AML-193 (cell line): Measurements from ENCODE around the gene SYCP1.
"Not testable (repeated sequence)": the region's sequence is repeated elsewhere in the genome, so short reads cannot be mapped to it uniquely, and the experiment has no call there.

Source experiments
- DNase-seq, 2 experiments: peaks; one replicate each; lab custom pipeline; 2025; lab: John Stamatoyannopoulos, UW

Gene SYCP1, protein sequence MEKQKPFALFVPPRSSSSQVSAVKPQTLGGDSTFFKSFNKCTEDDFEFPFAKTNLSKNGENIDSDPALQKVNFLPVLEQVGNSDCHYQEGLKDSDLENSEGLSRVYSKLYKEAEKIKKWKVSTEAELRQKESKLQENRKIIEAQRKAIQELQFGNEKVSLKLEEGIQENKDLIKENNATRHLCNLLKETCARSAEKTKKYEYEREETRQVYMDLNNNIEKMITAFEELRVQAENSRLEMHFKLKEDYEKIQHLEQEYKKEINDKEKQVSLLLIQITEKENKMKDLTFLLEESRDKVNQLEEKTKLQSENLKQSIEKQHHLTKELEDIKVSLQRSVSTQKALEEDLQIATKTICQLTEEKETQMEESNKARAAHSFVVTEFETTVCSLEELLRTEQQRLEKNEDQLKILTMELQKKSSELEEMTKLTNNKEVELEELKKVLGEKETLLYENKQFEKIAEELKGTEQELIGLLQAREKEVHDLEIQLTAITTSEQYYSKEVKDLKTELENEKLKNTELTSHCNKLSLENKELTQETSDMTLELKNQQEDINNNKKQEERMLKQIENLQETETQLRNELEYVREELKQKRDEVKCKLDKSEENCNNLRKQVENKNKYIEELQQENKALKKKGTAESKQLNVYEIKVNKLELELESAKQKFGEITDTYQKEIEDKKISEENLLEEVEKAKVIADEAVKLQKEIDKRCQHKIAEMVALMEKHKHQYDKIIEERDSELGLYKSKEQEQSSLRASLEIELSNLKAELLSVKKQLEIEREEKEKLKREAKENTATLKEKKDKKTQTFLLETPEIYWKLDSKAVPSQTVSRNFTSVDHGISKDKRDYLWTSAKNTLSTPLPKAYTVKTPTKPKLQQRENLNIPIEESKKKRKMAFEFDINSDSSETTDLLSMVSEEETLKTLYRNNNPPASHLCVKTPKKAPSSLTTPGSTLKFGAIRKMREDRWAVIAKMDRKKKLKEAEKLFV

DNA sequence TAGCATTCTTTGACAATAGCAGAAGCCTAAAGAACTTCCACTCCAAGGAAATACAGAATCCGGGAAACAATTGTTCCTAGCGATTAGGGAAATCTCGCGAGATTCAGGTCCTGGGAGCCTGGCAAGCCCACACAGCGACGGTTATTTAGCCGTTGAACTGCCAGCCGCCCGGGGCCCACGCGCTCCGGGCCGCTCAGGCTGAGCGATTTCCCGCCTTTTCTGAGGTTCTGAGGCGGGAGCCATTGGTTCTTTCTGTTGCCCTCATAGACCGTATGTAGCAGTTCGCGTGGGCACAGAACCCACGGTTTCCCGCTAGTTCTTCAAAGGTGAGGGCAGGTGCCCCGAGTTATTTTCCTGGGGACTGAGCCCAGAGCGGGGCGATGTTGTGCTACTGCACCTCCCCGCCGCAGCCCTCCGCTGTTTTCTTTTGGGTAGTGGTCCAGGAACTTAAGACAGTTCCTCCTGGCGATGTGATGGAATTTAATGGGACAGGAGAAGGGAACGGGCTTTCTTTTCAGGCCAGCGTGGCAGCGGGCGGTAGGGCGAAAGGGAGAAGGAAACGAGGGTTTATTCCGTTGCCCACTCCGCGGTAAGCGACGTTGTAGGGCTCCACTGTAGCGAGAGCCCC, at the start of gene SYCP1:
Gene SYCP1 (plus strand): TSS at position 171 of the 628 bp plus-strand sequence. CDS start 602 bp downstream, outside the sequence.
- no peak for DNase-seq

DNA sequence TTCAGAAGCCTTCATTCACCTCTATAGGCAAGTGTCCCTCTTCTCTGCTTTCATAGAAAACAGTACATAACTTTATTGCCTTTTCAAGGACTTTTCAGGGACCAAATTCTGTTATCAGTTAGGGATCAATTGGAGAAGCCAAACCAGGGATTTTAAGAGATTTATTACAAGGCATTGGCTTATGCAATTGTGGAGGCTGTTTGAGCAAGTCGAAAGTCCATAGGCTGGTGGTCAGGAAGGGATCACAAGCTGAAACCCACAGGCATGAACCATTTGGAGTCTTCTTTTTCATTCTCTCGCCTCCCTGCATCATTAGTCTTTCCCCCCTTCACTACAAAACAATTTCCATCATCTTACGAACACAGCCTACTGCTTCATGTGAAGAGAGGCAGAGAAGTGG, 34.8 kb upstream of the SYCP1 start:
- DNase-seq: no peak

DNA sequence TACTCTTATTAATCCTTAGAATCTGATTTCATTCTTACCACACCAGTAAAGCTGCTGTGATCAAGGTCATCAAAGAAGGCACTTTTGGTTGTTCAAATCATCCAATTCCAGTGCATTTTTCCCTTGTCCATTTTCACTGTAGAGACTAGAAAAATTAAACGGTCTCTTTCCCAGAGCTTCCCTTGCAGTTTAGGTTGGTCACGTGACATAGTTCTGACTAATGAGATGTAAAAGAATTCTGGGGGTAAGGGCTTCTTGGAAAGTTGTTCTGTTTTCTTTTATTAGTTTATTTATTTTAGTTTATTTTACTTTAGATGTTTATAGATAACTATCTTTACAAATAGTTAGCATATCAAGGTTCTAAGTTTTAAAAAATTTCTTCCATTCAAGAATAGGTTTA, 34.3 kb upstream of the SYCP1 start:
- DNase-seq: no peak

DNA sequence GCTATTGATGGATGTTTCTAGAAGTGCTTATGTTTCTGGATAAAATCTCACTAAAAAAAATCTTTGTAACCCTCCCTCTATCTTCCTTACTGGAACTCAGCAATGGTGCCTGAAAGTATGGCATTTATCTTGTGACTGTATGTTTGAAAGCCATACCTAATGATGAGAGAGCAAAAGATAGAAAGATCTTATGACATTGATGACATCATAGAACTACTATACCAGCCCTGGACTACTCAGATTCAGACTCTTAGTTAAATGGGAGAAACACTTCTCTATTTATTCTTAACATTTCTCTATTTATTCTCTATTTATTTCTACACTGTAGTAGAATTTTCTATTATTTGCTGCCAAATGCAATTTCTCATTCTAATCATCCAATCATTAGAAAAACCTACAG, 32.7 kb upstream of the SYCP1 start:
- no peak for DNase-seq

DNA sequence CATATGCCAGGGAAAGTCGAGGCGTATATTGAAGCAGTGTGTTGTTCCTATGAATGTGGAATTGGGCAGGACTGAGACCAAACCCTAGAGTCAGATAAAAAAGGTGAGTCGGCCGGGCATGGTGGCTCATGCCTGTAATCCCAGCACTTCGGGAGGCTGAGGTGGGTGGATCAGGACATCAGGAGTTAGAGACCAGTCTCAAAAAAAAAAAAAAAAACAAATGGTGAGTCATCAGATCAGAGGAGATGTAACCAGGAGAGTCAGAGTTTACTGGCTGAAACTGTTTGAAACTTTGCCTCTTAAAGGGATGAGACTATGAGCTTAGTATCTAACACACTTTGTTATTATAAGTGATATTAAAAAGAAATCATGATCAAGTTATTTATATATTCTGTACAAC, 26.4 kb upstream of the SYCP1 start:
- no peak for DNase-seq

DNA sequence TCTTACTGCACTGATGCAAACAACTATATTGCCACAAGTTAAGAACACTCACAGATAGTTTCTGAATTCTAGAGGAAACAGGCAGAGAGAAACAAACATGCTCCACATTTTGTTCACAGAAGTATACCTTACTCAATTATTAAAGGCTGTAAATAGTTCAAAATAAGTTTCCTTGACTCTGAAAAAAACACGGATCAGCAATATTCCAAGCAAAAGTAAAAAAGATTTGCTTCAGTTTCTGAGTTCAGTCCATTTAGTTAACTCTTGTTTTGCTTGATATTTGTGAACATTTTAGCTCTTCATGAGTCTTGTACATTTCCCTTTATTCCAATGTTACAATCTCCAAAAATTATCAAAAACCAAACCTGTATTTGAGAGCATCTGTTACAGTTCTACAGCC, 24.6 kb upstream of the SYCP1 start:
- not testable (repeated sequence) for DNase-seq

DNA sequence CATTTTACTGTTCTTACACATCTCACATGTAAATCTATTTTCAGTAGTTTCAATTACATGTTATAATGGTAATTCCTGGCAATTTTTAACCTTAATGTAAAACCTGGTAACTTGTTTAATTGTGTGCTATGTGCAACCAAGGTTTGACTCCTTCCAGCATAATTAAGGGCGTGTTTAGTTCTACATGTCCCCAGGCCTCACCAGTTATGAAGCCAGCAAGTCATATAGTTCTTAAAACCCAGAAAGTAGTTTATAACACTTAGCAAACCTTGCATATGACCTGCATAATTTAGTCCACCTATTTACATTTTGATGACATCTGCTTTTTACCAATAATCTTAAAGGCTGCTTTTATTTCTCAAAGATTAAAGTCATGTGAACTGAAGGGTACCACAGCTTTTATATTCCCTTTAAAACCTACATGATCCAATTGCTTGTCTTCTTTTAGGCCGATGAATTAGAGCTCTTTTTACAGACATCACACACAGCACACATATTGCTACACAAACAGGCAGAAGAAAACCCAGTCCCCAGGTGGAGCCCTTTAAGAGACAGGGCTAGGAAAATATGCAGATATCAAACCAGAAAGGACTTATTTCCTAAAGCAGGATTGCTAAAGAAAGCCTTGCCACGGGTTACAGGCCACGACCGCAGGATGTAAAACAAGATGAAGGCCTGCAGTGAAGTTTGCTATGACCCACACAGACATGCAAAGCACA, 23.2 kb upstream of the SYCP1 start:
- no peak for DNase-seq

DNA sequence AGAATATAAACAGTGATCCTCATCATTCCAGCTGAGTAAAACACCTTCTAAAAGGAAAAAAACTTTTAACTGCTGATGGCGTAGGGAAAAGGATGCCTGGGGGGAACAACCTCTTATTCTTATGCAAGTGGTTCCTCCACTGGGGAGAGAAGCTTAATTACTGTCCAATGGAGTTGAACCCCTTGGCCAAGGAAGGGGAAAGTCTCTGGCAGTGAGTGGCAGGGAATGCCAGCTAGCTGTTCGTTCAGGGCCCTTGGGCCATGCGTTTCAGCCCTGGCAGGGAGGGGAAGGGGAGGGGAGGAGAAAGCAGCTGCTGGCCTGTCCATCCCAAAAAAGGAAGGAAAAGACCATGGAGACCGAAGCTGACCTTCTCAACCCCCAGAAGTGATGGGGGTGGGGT, 22.6 kb upstream of the SYCP1 start:
- no peak for DNase-seq

DNA sequence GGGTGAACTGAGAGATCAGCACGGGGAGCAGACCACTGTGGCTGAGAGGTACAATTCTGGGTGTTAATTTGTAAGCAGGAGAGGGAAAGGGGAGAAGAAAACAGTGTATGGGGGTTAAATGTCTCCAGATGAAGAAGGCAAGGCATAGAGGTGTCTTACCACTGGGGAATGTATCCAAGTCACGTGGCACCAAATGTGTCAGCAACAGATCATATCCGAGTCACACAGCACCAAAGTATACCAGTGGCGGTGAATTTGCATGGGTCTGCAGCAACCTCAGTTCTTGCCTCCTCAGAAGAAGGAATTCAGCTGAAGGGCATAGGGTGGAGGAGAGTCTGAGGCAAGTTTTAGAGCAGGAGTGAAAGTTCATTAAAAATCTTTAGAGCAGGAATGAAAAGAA, 21.2 kb upstream of the SYCP1 start:
- no peak for DNase-seq

DNA sequence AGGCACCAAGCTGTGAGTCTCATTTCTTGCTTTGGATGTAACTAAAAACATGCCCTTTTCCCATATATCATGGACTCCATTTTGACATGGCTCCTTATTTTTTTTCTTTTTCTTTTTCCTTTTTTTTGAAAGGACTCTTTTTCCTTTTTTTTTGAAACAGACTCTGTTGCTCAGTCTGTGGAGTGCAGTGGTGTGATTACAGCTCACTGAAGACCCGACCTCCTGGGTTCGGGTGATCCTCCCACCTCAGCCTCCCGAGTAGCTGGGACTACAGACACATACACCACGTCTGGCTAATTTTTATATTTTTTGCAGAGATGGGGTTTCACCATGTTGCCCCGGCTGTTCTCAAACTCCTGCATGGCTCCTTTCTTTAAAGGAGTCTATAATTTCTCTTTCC, 10.4 kb upstream of the SYCP1 start:
- DNase-seq: no peak

DNA sequence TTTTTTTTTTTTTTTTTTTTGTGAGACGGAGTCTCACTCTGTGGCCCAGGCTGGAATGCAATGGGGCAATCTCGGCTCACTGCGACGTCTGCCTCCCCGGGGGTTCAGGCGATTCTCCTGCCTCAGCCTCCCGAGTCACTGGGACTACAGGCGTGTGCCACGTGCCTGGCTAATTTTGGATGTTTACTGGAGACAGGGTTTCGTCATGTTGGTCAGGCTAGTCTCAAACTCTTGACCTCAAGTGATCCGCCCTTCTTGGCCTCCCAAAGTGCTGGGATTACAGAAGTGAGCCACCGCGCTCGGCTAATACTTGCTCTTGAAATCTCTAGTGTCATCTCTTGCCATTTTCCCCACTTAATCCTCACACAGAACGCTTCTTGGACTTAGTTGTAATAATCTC, 1.1 kb upstream of the SYCP1 start:
- DNase-seq: no peak

DNA sequence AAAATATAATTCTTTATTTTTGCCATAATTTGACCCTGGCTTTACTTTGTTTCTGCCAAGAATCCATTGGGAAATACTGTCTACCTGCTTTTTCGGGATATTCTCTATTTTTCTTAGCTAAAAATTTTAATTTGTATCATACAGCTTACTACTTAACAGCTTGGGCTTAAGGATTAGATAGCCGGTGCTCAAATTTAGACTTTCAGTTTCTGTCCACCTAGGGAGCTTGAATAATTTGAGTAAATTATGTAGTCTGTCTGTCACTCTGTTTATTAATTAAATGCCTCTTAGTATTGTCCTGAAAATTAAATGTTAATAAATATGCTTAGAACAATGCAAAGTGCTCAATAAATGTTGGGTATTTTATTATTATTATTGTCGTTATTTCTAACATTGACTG, 6.7 kb downstream of the SYCP1 start:
- DNase-seq: no peak

DNA sequence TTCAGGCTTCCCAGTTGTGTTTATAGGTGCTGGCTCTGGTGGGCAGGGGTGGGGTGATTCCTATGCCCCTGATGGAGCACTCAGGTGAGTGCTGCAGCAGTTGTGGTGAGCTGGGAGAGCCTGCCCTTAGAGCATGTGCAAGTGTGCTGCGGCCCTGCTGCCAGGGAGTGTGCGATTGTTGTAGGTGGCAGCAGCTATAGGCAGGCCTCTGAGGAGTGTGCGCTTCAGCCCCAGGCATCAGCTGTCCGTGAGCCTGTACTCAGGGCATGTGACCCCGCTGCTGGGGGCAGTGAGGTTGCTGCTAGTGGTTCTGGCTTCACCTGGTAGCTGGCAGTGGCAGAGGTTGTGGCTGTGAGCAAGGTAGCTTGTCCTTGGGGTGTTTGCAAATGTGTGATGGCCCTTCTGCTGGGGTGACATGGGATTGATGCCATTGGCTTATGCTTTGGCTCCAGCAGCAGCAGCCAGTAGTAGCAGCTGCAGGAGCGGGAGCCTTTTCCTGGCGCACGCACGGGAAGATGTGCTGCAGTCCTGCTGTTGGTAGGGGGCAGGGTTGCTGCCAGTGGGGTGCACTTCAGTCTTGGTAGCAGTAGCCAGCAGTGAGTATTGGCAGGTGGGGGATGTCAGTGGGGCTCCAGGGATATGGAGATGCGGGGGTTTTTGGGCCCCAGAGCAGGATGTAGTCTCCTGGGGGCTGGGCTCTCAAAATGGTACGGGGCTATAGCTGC, 37.7 kb downstream of the SYCP1 start:
- no peak for DNase-seq

DNA sequence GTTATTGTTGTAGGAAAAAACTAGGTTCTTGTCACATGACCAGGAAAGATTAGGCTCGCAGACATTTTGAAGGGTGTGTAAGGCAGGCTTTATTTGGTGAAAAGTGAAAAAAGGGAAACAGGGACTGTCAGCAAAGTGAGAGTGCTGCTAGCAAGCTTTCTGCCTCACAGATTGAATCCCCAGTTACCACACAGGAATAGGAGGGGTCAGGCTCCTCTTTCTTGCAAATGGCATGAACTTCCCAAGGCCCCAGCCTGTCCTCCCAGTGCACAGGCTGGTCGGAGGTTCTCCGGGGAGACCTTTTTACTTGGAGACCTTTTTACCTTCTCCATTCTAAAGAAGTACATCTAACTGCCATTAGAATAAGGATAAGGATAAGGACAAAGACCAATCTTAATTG, 42.1 kb downstream of the SYCP1 start:
- no peak for DNase-seq

DNA sequence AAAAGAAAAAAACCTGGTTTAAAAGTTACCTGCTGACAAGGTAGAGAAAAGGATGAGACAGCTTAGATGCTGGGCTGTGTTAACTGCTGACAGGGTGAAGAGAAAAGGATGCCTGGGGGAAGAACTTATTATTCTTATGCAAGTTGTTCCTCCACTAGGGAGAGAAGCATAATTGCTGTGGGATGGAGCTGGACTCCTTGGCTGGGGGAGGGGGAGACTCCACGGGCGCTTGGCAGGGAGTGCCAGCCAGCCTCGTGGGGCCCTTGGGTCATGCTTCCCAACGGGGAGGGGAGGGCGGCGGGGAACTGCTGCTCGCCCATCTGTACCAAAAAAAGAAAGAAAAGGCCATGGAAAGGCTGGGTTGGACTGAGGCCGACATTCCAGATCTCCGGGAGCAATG, 47.2 kb downstream of the SYCP1 start:
- no peak for DNase-seq

DNA sequence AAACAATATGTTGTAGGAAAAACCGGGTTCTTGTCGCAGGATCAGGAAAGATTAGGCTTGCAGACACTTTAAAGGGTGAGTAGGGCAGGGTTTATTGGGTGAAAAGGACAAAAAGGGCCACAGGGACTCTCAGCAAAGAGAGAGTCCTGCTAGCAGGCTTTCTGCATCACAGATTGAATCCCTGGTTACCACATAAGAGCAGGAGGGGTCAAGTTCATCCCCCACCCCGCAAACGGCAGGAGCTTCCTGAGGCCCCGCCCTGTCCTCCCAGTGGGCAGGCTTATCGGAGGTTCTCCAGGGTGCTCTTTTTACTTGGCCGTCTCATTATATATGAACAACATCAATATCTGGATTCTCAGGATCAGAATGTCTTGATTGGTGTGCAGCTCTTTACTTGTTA, 47.7 kb downstream of the SYCP1 start:
- DNase-seq: no peak

DNA sequence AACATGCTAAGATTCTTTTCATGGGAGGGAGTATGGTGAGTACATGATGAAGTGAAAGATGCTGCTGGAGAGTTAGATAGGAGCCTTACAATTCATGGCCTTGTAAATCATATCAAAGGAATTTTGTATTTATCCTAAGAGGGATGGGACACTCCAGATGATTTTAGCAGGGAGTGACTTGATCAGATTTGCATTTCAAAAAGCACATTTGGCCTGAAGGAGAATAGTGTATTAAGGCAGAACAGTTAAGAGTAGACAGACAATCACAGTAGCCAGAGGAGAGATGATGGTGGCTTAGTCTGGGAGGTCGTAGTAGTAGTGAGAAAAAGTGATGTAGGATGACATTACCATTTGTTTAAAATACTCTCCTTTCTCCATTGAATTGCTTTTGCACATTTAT, 48.8 kb downstream of the SYCP1 start:
- DNase-seq: no peak

DNA sequence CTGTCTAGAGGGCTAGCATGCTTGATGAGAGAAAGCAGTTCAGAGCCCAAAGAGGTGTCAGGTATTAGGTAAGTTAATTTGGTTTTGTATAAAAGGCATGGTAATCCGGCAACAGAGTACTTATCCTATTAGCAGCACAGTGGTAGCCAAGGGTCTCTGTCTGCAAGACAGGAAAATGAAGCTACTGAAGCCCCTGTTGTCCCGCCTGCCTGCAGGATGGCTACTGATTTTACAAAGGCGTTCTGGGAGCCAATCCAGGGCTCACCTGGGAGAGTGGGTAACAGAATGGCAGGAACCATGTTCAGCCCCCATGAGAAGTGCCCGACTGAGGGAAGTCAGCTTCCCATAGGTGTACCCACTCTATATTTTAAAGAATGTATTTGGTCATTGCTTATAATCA, 61.1 kb downstream of the SYCP1 start:
- DNase-seq: not testable (repeated sequence)

DNA sequence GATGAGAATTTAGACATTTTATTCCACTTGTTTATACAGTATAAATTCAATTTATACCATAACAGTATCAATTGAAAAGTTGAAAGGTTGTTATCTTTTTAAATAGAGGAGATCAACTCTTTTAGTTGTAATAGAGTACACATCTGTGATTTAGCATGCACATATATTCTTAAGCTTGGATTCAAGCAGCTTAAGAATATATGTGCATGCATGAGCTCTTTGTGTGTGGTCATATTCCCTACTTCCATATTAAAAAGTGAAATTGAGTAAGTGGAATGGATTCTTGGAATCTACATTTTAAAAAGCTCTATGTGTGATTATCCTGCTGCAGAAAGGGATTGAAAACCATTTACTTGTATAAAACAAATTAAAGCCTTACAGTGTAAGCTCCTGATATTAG, 71.9 kb downstream of the SYCP1 start:
- no peak for DNase-seq

DNA sequence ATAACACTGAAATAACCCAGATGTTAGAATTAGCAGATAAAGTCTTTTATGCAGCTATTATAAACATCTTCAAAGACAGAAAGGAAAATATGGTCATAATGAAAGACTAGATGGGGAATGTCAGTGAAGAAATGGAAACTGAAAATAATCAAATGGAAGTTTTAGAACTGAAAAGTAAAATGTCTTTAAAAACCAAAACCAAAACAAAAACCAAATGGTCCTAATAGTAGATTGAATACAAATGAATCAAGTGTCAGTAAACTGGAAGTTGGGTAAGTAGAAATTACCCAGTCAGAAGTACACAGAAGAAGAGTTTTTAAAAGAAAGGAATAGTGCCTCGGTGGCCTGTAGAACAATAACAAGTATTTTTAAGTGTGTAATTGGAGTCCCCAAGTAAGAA, 72.7 kb downstream of the SYCP1 start:
- no peak for DNase-seq

DNA sequence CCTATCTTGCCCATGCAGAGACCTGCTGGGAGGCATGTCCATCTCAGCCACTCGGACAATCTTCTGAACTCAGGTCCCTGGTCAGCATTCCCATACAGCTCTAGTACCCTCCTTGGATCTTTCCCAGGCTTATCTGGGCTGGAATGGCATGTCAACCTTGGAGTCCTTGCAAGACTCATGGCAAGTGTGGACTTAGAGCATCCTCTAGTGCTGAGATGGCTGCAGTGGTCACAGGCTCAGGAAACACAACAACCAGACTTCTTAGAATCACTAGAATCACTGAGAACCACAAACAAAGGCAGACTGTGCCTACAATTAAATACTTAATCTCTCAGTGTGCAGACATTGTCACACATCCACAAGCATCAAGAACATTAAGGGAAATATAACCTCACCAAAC, 101.9 kb downstream of the SYCP1 start:
- no peak for DNase-seq
